A549 (cell line): ENCODE measurements around the gene NMB.

Experiments
- EP300 ChIP-seq, 2 experiments: fragments of >200 bp; sonication (Bioruptor Twin); formaldehyde crosslinking; IDR thresholded peaks; 2 replicates in 1 of 2; 3 replicates in 1 of 2; pipeline ENCODE4 v1.6.1; 2016 to 2017
- MAX ChIP-seq: IDR thresholded peaks from 2 replicates; pipeline ENCODE4 v1.6.1; 2012
- REST ChIP-seq: fragments of 200-600 bp; sonication (generic); IDR thresholded peaks from 2 replicates; pipeline ENCODE4 v1.6.1; 2016; ENCODE audit warnings: antibody characterized with exemption, mild to moderate bottlenecking, moderate library complexity

GRCh38 chr15:84649706-84650105 is 8.3 kb downstream of the NMB start:
- TF ChIP-seq REST (no peak), MAX (no peak), EP300 (IDR thresholded peaks at IDR 0.05) (no peak)
